A673 (cell line): ENCODE results near the gene CFAP73. TPM values are rescaled to one million over a fixed set of nuclear protein-coding genes. Genes with fewer than 3 reads are reported as not detected.
"Not testable (repeated sequence)": the region's sequence is repeated elsewhere in the genome, so short reads cannot be mapped to it uniquely, and the experiment has no call there.

ENCODE experiments used
- BruUV-seq: library from RNA; stranded (reverse); fragments of 400-500 nt; replicated peaks from 2 replicates; lab custom pipeline; 2021; lab: Mats Ljungman, UMichigan
- CTCF ChIA-PET: fragments of 300-600 bp; sonication (Branson Sonifier 250); formaldehyde crosslinking; loops from one replicate; lab custom pipeline; 2022; ENCODE audit warnings: antibody characterized with exemption; lab: Charles Lee
- POLR2A ChIA-PET: fragments of 300-600 bp; sonication (Branson Sonifier 250); formaldehyde crosslinking; loops from one replicate; lab custom pipeline; 2022; ENCODE audit warnings: antibody characterized with exemption; ENCODE audit not compliant: low non-redundant PET; lab: Charles Lee
- DNase-seq: peaks from one replicate; pipeline ENCODE4 v3.0.0-alpha.2; 2015; ENCODE audit warnings: low spot score
- H3K27ac ChIP-seq: fragments of 200-600 bp; sonication (generic); 2 replicates; pipeline ENCODE4 v1.5.1; 2016; ENCODE audit warnings: mixed run types, low read depth, mild to moderate bottlenecking, mixed read lengths, antibody characterized with exemption, low read length; ENCODE audit not compliant: poor library complexity, severe bottlenecking
- H3K27me3 ChIP-seq: fragments of 200-600 bp; sonication (generic); replicated peaks from 2 replicates; pipeline ENCODE4 v1.6.1; 2017; ENCODE audit warnings: mixed run types, low read depth, mild to moderate bottlenecking, mixed read lengths, antibody characterized with exemption, low read length; ENCODE audit not compliant: insufficient read depth, poor library complexity
- H3K36me3 ChIP-seq: fragments of 200-600 bp; sonication (generic); 2 replicates; pipeline ENCODE4 v1.6.1; 2016; ENCODE audit warnings: mixed run types, mild to moderate bottlenecking, mixed read lengths, antibody characterized with exemption, low read length; ENCODE audit not compliant: insufficient read depth, poor library complexity, severe bottlenecking
- H3K4me1 ChIP-seq: fragments of 200-600 bp; sonication (generic); 2 replicates; pipeline ENCODE4 v1.6.1; 2017; ENCODE audit warnings: mixed run types, mild to moderate bottlenecking, mixed read lengths, antibody characterized with exemption, low read length; ENCODE audit not compliant: insufficient read depth, poor library complexity, severe bottlenecking
- H3K4me3 ChIP-seq: fragments of 200-600 bp; sonication (generic); 2 replicates; pipeline ENCODE4 v1.5.1; 2016; ENCODE audit warnings: low read depth, mixed run types, mild to moderate bottlenecking, mixed read lengths, low read length; ENCODE audit not compliant: poor library complexity, severe bottlenecking
- H3K9me3 ChIP-seq: fragments of 200-600 bp; sonication (generic); 2 replicates; pipeline ENCODE4 v1.6.1; 2016; ENCODE audit warnings: mixed run types, low read depth, mild to moderate bottlenecking, mixed read lengths, antibody characterized with exemption, low read length; ENCODE audit not compliant: poor library complexity, severe bottlenecking
- CTCF ChIP-seq: fragments of 300-800, 200-600 bp; sonication (generic); conservative IDR thresholded peaks from 2 replicates; pipeline ENCODE4 v1.5.1; 2017; ENCODE audit warnings: low read depth, mild to moderate bottlenecking, antibody characterized with exemption, low read length, moderate library complexity, mixed read lengths
- EZH2 ChIP-seq: fragments of 200-600 bp; sonication (generic); IDR thresholded peaks from 2 replicates; pipeline ENCODE4 v1.6.1; 2017; ENCODE audit warnings: borderline replicate concordance, low read depth, mild to moderate bottlenecking, mixed read lengths, antibody characterized with exemption, low read length; ENCODE audit not compliant: poor library complexity, severe bottlenecking
- intact Hi-C: fragments of 100-400 bp; cut with micrococcal nuclease; formaldehyde crosslinking; loops from one replicate; pipeline ENCODE4 v1.10.0; 2022; ENCODE audit not compliant: unreplicated experiment
- total RNA-seq: library from RNA; stranded (reverse); gene quantifications from 2 replicates; pipeline ENCODE4 v1.2.3, GENCODE V29; 2021

Gene CFAP73
- total RNA-seq, 1 experiment from 2014 or later, result not detected

GRCh38 chr12:113203852-113204760 lies 54.6 kb downstream of the CFAP73 start:
- no peaks in the 10 kb centered on the region for H3K9me3 ChIP-seq

GRCh38 chr12:113204804-113205203 lies 55.3 kb downstream of the CFAP73 start:
- POLR2A ChIA-PET, result no interaction called here
- DNase-seq, result no peak
- no peaks in the 10 kb centered on the region for H3K27me3 ChIP-seq
- no peaks in the 10 kb centered on the region for H3K36me3 ChIP-seq
- H3K9me3 ChIP-seq, result no peaks in the 10 kb centered on the region
- no peak for TF ChIP-seq CTCF
- TF ChIP-seq EZH2, result no peak
- intact Hi-C loops, result no loop called here
- no peaks in the 10 kb centered on the region for H3K4me1 ChIP-seq
- H3K4me3 ChIP-seq, result no peak overlapping the region
- BruUV-seq, result no TSS peak
- CTCF ChIA-PET, result no interaction called here
- no peak overlapping the region for H3K27ac ChIP-seq

More at GRCh38 chr12:113203852-113204760, 54.6 kb downstream of the CFAP73 start:
- intact Hi-C loops, result no loop called here
- Histone ChIP-seq H3K27ac (no peak overlapping the region), H3K36me3 (no peaks in the 10 kb centered on the region), H3K4me3 (no peak overlapping the region), H3K4me1 (no peaks in the 10 kb centered on the region), H3K27me3 (no peaks in the 10 kb centered on the region)
- ChIA-PET POLR2A (no interaction called here), CTCF (interaction anchor here (0.6 kb wide), 1 partner anchor 10 kb away, joined by 3 read pairs; no protein-coding TSS in a partner anchor)
- BruUV-seq, result no TSS peak
- TF ChIP-seq CTCF (no peak), EZH2 (no peak)
- DNase-seq, result no peak

GRCh38 chr12:113206802-113207201 lies 57.3 kb downstream of the CFAP73 start:
- H3K4me1 ChIP-seq, H3K27ac ChIP-seq, POLR2A ChIA-PET, H3K36me3 ChIP-seq, BruUV-seq, CTCF ChIA-PET, H3K4me3 ChIP-seq, DNase-seq, H3K27me3 ChIP-seq, H3K9me3 ChIP-seq, intact Hi-C loops: not testable (repeated sequence)
